ENCODE data around the gene FZD2. TPM values are rescaled to one million over a fixed set of nuclear protein-coding genes. Genes with fewer than 3 reads are reported as not detected.

Gene FZD2
- total RNA-seq, 1 donor from 2014 or later, result 108 TPM

- H3K27ac Mint-ChIP-seq (ENCODE audit: unreplicated experiment), result peak overlapping the region; percentile 83
- H3K27me3 Mint-ChIP-seq (ENCODE audit: low read depth), result no peaks in the 10 kb centered on the region
- no peak for DNase-seq (ENCODE audit: low spot score)
- H3K4me1 Mint-ChIP-seq (ENCODE audit: low read depth), result peaks cover 76% of the 10 kb centered on the region
- no peaks in the 10 kb centered on the region for H3K9me3 Mint-ChIP-seq (ENCODE audit: low read depth)
- TF ChIP-seq, protein P1, sequence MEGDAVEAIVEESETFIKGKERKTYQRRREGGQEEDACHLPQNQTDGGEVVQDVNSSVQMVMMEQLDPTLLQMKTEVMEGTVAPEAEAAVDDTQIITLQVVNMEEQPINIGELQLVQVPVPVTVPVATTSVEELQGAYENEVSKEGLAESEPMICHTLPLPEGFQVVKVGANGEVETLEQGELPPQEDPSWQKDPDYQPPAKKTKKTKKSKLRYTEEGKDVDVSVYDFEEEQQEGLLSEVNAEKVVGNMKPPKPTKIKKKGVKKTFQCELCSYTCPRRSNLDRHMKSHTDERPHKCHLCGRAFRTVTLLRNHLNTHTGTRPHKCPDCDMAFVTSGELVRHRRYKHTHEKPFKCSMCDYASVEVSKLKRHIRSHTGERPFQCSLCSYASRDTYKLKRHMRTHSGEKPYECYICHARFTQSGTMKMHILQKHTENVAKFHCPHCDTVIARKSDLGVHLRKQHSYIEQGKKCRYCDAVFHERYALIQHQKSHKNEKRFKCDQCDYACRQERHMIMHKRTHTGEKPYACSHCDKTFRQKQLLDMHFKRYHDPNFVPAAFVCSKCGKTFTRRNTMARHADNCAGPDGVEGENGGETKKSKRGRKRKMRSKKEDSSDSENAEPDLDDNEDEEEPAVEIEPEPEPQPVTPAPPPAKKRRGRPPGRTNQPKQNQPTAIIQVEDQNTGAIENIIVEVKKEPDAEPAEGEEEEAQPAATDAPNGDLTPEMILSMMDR (IDR thresholded peaks at IDR 0.05), result no peak
- no peak overlapping the region for H3K4me3 Mint-ChIP-seq (ENCODE audit: unreplicated experiment)
- no peaks in the 10 kb centered on the region for H3K36me3 Mint-ChIP-seq (ENCODE audit: low read depth)
These were observed 47.6 kb downstream of the FZD2 start for GRCh38 chr17:44604768-44605485.

DNA sequence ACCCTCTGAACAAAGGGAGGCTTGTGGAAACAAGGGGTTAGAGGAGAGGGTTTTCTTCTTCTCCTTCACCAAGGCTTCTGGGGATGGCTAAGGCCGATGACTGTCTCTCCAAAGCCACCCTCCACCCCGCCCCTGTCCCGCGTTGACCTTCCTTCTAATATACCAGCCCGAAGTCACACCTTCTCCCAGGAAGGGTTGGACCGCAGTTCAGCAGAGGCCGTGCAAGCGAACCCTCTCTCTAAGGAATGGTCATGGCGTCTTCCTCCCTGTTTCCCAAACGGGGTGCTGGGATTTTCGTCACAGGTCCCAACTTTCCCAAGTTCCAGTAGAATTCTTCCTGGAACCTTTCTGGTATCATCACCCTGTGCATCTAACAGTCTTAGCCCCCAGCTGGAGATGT, 49.4 kb downstream of the FZD2 start:
- peaks cover 73% of the 10 kb centered on the region for H3K4me1 Mint-ChIP-seq (ENCODE audit: low read depth)
- no peak overlapping the region for H3K4me3 Mint-ChIP-seq (ENCODE audit: unreplicated experiment)
- no peaks in the 10 kb centered on the region for H3K9me3 Mint-ChIP-seq (ENCODE audit: low read depth)
- H3K27ac Mint-ChIP-seq (ENCODE audit: unreplicated experiment), result no peak overlapping the region
- TF ChIP-seq, protein P1 (IDR thresholded peaks at IDR 0.05), result no peak
- H3K27me3 Mint-ChIP-seq (ENCODE audit: low read depth), result no peaks in the 10 kb centered on the region
- H3K36me3 Mint-ChIP-seq (ENCODE audit: low read depth), result no peaks in the 10 kb centered on the region
- no peak for DNase-seq (ENCODE audit: low spot score)

GRCh38 chr17:44607836-44608690, 50.8 kb downstream of the FZD2 start:
- Mint-ChIP-seq H3K27me3 (ENCODE audit: low read depth) (no peaks in the 10 kb centered on the region), H3K4me3 (ENCODE audit: unreplicated experiment) (no peak overlapping the region), H3K4me1 (ENCODE audit: low read depth) (peaks cover 60% of the 10 kb centered on the region), H3K27ac (ENCODE audit: unreplicated experiment) (peak overlapping the region; percentile 68), H3K9me3 (ENCODE audit: low read depth) (no peaks in the 10 kb centered on the region), H3K36me3 (ENCODE audit: low read depth) (no peaks in the 10 kb centered on the region)
- no peak for DNase-seq (ENCODE audit: low spot score)
- TF ChIP-seq, protein P1 (IDR thresholded peaks at IDR 0.05), result no peak

GRCh38 chr17:44608727-44609435, 51.6 kb downstream of the FZD2 start:
- no peaks in the 10 kb centered on the region for H3K9me3 Mint-ChIP-seq (ENCODE audit: low read depth)
- DNase-seq (ENCODE audit: low spot score), result no peak
- peak overlapping the region; percentile 82 for H3K27ac Mint-ChIP-seq (ENCODE audit: unreplicated experiment)
- peaks cover 56% of the 10 kb centered on the region for H3K4me1 Mint-ChIP-seq (ENCODE audit: low read depth)
- H3K4me3 Mint-ChIP-seq (ENCODE audit: unreplicated experiment), result no peak overlapping the region
- TF ChIP-seq, protein P1 (IDR thresholded peaks at IDR 0.05), result no peak
- H3K36me3 Mint-ChIP-seq (ENCODE audit: low read depth), result no peaks in the 10 kb centered on the region
- H3K27me3 Mint-ChIP-seq (ENCODE audit: low read depth), result no peaks in the 10 kb centered on the region

DNA sequence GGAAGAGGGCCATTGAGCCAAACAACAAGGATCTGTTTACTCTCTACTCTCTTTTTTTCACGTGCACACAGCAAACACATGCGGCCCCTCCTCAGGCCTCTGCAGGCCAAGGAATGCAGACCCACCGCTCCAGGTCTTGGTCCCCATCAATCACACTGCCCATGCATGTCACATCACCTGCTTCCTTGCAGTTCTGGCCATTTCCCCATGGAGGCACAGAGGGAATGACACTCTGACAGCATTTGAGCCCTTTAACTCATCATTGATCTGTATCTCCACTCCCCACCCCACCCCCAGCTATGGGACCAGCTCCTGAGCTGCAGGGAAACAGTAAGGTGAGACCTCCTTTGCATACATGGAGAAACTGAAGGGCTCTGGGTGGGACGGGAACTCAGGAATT, 53.0 kb downstream of the FZD2 start:
- Mint-ChIP-seq H3K9me3 (ENCODE audit: low read depth) (no peaks in the 10 kb centered on the region), H3K4me3 (ENCODE audit: unreplicated experiment) (no peak overlapping the region), H3K27ac (ENCODE audit: unreplicated experiment) (peak overlapping the region; percentile 24), H3K4me1 (ENCODE audit: low read depth) (peaks cover 43% of the 10 kb centered on the region), H3K27me3 (ENCODE audit: low read depth) (no peaks in the 10 kb centered on the region), H3K36me3 (ENCODE audit: low read depth) (no peaks in the 10 kb centered on the region)
- no peak for DNase-seq (ENCODE audit: low spot score)
- TF ChIP-seq, protein P1 (IDR thresholded peaks at IDR 0.05), result no peak

Data from chondrocyte (in vitro differentiated cells).